ENCODE results near the gene PIBF1.
A peak's percentile ranks its signal among the peaks of the same experiment; 100 is the strongest.
"Not testable (repeated sequence)": the region's sequence is repeated elsewhere in the genome, so short reads cannot be mapped to it uniquely, and the experiment has no call there.

Gene PIBF1

GRCh38 chr13:73034901-73035300 lies 253.0 kb downstream of the PIBF1 start:
- DNase-seq = no peak

- no peak for DNase-seq
Observed at GRCh38 chr13:73035660-73036059, 253.7 kb downstream of the PIBF1 start.

DNA sequence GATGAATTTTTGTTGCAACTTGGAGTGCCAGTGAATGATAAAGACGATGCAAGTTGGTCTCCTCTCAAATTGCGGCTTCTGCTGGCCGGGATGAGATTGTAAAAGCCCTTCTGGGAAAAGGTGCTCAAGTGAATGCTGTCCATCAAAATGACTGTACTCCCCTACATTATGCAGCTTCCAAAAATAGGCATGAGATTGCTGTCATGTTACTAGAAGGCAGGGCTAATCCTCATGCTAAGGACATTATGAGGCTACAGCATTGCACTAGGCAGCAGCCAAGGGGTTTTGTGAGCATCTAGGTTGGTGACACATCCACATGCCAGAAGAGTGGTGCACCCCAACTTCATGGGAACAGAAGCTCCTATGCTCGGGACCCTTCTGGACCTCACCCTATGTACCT lies 254.6 kb downstream of the PIBF1 start:
- no peak for DNase-seq

- no peak for DNase-seq
Observed at GRCh38 chr13:73038064-73038463, 256.1 kb downstream of the PIBF1 start.

GRCh38 chr13:73039201-73040108 lies 257.5 kb downstream of the PIBF1 start:
- DNase-seq = no peak

GRCh38 chr13:73040484-73040883 lies 258.6 kb downstream of the PIBF1 start:
- no peak for DNase-seq

DNA sequence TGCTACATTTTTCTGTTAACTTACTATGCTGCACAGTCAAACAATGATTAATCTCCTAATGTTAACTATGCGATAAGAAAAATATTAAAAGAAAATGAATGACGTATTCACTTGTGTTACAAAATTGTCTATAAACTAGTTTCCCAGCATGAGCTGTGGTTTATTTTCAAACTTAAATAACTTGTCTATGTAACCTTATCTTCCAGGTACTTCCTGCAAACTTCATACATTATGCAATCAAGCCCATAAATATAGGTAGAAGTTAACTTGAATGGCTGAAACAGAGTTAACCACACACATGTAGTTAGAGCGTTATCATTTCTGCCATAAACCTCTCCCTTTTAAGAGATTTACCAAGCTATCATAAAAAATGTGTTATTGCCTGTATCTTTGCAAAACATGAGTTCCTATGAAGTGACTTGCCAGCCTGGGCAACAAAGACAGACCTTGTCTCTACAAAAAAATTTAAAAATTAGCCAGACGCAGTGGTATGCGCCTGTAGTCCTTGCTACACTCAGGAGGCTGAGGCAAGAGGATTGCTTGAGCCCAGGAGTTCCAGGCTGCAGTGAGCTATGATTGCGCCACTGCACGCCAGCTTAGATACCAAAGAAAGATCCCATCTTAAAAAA lies 259.1 kb downstream of the PIBF1 start:
- DNase-seq = no peak

- DNase-seq = no peak
Observed at GRCh38 chr13:73045031-73045430, 263.1 kb downstream of the PIBF1 start.

DNA sequence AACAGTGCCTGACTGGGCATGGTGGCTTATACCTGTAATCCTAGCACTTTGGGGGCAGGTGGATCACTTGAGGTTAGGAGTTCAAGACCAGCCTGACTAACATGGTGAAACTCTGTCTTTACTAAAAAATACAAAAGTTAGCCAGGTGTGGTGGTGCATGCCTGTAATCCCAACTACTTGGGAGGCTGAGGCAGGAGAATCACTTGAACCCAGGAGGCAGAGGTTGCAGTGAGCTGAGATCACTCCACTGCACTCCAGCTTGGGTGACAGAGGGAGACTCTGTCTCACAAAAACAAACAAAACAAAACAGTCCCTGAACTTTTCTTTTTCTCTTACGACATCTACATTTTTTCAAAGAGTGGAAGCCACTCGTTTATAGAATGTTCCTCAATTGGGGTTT lies 266.7 kb downstream of the PIBF1 start:
- DNase-seq = not testable (repeated sequence)

GRCh38 chr13:73054712-73055111 lies 272.8 kb downstream of the PIBF1 start:
- no peak for DNase-seq

DNA sequence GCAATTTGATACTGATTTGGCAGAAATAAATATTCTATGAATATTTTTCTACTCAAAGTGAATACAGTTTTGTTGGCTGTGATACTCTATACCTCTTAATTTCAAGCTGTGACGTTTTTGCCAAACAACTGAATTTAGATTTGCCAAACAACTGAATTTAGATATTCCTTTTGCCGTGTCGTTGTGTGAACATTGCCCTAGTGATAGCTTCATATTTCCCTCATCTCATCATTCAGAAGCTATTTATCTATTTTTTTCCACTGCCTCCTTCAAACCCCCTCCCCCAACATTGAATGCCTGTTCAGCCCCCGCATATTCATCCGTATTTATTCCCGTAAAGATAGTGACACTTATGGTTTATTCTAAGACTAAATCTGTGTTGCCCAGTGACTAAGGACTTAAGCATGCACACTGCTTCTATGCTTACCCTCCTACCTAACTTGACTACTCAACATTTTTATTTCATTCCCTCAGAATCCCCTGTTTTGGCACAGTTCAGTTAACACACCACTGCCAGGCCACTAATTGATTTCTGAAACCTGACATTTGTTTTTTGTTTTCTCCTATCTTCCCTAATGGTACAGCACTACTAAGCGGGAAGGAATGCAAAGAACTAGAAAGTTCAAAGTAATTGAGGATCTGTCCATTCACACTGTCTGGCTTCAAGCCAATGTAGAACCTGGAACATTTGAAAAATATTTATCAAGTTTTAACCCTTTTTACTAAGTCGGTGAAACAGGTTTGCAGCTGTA lies 274.1 kb downstream of the PIBF1 start:
- no peak for DNase-seq

GRCh38 chr13:73056565-73056962 lies 274.6 kb downstream of the PIBF1 start:
- DNase-seq = no peak

DNA sequence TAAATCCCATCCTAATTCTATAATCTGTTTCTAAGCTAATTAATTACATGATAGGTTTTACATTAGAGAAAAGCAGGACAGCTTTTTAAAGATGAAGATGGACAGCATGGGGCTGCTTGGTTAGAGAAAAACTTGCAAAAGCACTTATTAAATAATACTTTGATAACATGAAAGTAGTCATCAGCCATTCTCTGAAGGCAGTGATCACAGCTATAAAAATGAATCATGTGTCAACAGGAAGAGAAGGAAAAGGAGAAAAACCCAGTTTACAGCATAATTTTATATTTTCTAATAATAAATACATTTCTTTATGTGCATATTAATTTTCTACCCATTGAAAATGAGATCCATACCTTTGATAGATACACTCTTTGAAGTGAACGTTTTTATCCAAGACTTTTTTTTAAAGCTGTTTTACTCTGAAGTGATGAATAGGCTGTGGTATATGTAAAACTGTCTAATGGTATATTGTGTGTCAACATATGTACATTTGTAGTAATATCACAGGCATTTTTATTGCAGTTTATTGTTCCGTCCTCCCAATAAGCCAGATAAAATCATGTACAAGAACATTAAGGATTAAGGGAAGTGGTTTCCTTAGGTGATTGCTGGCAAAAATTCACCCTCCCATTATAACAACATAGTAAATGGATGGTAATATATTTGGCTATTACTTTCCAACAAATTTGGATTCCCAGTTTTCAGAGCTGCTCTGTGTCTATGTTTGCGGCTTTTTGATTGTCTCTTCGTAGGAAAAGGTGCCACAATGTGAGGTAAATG lies 275.5 kb downstream of the PIBF1 start:
- DNase-seq = no peak

DNA sequence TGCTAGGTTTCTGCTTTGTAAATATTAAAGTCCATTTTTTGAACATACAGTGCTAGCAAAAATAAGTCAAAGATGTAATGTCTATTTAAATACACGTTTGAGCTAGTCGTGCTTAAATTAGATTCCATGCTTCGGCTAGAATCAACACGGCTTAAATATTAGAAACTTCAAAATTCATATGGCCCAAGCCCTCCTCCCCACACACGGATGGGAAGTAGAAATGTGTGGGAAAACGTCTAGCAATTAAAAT lies 276.1 kb downstream of the PIBF1 start:
- DNase-seq = no peak

GRCh38 chr13:73058432-73058735 lies 276.5 kb downstream of the PIBF1 start:
- DNase-seq = no peak

GRCh38 chr13:73058736-73059459 lies 277.0 kb downstream of the PIBF1 start, which contains the start of gene KLF5:
Gene KLF5, plus strand, starts transcription at chr13:73059005. Its CDS starts 323 bp downstream, at chr13:73059328.
- DNase-seq = peak; percentile 88 to 91

DNA sequence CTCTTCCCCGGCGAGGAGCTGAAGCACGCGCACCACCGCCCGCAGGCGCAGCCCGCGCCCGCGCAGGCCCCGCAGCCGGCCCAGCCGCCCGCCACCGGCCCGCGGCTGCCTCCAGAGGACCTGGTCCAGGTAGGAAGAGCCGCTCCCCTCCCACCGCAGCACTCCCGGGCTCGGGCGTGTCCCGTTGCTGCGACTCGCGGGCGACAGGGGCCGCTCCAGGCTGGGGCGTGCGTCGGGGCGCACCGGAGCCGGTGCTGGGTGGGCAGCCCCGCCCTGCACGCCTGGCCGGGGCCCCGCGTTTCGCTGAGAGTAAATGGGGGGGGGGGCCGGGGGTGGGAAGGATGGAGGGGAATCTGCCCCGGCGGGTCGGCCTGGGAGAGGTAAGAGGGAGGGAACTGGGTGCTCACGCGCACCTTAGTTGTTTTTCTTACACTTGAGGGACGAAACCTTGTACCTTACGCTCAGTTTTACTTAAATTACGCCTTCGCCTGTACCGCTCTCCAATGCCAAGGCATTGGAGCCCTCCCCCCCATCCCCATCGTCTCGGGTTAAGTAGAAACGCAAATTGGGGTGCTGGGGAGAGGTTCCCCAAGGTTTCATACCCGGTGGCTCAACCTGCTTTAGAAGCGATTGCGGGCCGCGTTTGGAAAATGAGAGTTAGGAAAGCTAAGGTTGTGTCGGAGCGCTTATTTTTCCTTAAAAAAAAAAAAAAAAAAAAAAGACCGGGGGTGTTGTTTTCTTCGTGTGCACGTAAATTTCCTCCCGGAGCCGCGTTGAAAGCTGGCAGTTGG lies 277.7 kb downstream of the PIBF1 start:
- peak; percentile 17 to 32 for DNase-seq

GRCh38 chr13:73060251-73061160 lies 278.6 kb downstream of the PIBF1 start:
- DNase-seq = no peak

DNA sequence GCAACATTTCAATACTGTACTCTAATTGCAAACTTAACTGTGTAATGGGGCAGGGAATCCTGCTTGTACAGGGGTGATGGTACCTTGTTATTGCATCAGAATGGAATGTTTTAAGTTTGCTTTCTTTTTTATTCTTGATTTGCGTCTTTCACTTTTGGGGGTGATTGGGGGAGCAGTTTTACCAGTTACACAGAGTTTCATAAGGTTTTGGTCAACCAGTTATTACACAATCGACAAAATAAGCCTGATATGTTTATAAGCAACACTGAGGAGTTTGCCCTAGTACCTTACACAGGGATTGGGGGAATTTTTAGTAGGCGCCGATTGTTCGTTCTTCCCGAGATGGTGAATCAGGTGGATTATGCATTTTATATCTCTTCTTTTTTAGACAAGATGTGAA lies 279.5 kb downstream of the PIBF1 start:
- no peak for DNase-seq

GRCh38 chr13:73061876-73062275 lies 279.9 kb downstream of the PIBF1 start:
- no peak for DNase-seq

DNA sequence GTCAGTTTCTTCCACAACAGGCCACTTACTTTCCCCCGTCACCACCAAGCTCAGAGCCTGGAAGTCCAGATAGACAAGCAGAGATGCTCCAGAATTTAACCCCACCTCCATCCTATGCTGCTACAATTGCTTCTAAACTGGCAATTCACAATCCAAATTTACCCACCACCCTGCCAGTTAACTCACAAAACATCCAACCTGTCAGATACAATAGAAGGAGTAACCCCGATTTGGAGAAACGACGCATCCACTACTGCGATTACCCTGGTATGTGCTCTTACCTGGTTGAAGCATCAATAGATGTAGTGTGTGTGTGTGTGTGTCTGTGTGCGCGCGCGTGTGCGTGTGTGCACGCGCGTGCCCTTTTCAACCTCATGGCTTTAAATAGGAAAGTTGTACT lies 280.5 kb downstream of the PIBF1 start:
- DNase-seq = no peak
